H1 (cell line): ENCODE measurements around the gene MICA. TPM values are rescaled to one million over a fixed set of nuclear protein-coding genes. Genes with fewer than 3 reads are reported as not detected.

Source experiments
- EGR1 ChIP-seq: IDR thresholded peaks from 2 replicates; pipeline ENCODE4 v1.6.1; 2011; ENCODE audit warnings: low read depth, low read length, borderline replicate concordance
- FOSL1 ChIP-seq: IDR thresholded peaks from 2 replicates; pipeline ENCODE4 v1.6.1; 2011; ENCODE audit warnings: mild to moderate bottlenecking, low read depth, low read length, moderate library complexity; ENCODE audit not compliant: insufficient read depth
- HDAC2 ChIP-seq, 2 experiments: fragments of 300-600 bp in 1 of 2; sonication (generic) in 1 of 2; IDR thresholded peaks; 2 replicates each; pipeline ENCODE4 v1.6.1; 2011 to 2012; ENCODE audit warnings: low read depth in 2 of 2, low read length in 2 of 2, mild to moderate bottlenecking in 2 of 2, moderate library complexity in 2 of 2, borderline replicate concordance in 1 of 2, inconsistent platforms in 1 of 2
- POLR2A ChIP-seq, 2 experiments: IDR thresholded peaks; 1 replicate in 1 of 2; 2 replicates in 1 of 2; pipeline ENCODE4 v1.6.1; 2011; ENCODE audit warnings: low read depth in 2 of 2, low read length in 2 of 2, mild to moderate bottlenecking in 2 of 2; ENCODE audit errors: control extremely low read depth in 1 of 2
- POLR2AphosphoS5 ChIP-seq: IDR thresholded peaks from 2 replicates; pipeline ENCODE4 v1.6.1; 2011; ENCODE audit warnings: low read depth, low read length
- SIX5 ChIP-seq: IDR thresholded peaks from 2 replicates; pipeline ENCODE4 v1.6.1; 2011; ENCODE audit warnings: mild to moderate bottlenecking, low read depth, low read length
- ZNF274 ChIP-seq: IDR thresholded peaks from 2 replicates; pipeline ENCODE4 v1.7.0; 2012; ENCODE audit warnings: low read length, borderline replicate concordance; ENCODE audit errors: extremely low read depth
- polyA plus RNA-seq, 7 experiments: library from polyadenylated mRNA; depleted of rRNA in 3 of 7; stranded (reverse) in 5 of 7; unstranded in 2 of 7; fragments of >200 nt in 5 of 7; fragments of 200-250 nt in 2 of 7; gene quantifications; 1 replicate in 5 of 7; 2 replicates in 1 of 7; 4 replicates in 1 of 7; pipeline versions ENCODE4 v1.2.1 to v1.2.3, GENCODE V29; 2011 to 2013; ENCODE audit warnings: missing spikeins in 2 of 7, mixed read lengths in 2 of 7
- total RNA-seq: library from RNA; stranded (reverse); fragmentation: NEBNext Ultra II Directional; extraction: Animal tissue kit (Norgen Biotek cat#: 25700); gene quantifications from 2 replicates; pipeline ENCODE4 v1.2.1, GENCODE V29; 2021
- TF ChIP-seq, protein P1 (sequence below): fragments of 300-600 bp; sonication (generic); IDR thresholded peaks from 2 replicates; pipeline ENCODE4 v1.7.1; 2012; ENCODE audit warnings: low read length, moderate library complexity, mild to moderate bottlenecking, inconsistent platforms; ENCODE audit not compliant: insufficient replicate concordance
- TF ChIP-seq, protein P2 (sequence below): IDR thresholded peaks from 2 replicates; pipeline ENCODE4 v1.6.1; 2011; ENCODE audit warnings: low read length, improper control_type of control experiment

The MICA gene
- total and polyA plus RNA-seq, 2 of the 8 experiments (the other 6 are each of a cell fraction or from before 2014, with no cell fraction given) = 12.5 to 16.3 TPM

- TF ChIP-seq, protein P1, sequence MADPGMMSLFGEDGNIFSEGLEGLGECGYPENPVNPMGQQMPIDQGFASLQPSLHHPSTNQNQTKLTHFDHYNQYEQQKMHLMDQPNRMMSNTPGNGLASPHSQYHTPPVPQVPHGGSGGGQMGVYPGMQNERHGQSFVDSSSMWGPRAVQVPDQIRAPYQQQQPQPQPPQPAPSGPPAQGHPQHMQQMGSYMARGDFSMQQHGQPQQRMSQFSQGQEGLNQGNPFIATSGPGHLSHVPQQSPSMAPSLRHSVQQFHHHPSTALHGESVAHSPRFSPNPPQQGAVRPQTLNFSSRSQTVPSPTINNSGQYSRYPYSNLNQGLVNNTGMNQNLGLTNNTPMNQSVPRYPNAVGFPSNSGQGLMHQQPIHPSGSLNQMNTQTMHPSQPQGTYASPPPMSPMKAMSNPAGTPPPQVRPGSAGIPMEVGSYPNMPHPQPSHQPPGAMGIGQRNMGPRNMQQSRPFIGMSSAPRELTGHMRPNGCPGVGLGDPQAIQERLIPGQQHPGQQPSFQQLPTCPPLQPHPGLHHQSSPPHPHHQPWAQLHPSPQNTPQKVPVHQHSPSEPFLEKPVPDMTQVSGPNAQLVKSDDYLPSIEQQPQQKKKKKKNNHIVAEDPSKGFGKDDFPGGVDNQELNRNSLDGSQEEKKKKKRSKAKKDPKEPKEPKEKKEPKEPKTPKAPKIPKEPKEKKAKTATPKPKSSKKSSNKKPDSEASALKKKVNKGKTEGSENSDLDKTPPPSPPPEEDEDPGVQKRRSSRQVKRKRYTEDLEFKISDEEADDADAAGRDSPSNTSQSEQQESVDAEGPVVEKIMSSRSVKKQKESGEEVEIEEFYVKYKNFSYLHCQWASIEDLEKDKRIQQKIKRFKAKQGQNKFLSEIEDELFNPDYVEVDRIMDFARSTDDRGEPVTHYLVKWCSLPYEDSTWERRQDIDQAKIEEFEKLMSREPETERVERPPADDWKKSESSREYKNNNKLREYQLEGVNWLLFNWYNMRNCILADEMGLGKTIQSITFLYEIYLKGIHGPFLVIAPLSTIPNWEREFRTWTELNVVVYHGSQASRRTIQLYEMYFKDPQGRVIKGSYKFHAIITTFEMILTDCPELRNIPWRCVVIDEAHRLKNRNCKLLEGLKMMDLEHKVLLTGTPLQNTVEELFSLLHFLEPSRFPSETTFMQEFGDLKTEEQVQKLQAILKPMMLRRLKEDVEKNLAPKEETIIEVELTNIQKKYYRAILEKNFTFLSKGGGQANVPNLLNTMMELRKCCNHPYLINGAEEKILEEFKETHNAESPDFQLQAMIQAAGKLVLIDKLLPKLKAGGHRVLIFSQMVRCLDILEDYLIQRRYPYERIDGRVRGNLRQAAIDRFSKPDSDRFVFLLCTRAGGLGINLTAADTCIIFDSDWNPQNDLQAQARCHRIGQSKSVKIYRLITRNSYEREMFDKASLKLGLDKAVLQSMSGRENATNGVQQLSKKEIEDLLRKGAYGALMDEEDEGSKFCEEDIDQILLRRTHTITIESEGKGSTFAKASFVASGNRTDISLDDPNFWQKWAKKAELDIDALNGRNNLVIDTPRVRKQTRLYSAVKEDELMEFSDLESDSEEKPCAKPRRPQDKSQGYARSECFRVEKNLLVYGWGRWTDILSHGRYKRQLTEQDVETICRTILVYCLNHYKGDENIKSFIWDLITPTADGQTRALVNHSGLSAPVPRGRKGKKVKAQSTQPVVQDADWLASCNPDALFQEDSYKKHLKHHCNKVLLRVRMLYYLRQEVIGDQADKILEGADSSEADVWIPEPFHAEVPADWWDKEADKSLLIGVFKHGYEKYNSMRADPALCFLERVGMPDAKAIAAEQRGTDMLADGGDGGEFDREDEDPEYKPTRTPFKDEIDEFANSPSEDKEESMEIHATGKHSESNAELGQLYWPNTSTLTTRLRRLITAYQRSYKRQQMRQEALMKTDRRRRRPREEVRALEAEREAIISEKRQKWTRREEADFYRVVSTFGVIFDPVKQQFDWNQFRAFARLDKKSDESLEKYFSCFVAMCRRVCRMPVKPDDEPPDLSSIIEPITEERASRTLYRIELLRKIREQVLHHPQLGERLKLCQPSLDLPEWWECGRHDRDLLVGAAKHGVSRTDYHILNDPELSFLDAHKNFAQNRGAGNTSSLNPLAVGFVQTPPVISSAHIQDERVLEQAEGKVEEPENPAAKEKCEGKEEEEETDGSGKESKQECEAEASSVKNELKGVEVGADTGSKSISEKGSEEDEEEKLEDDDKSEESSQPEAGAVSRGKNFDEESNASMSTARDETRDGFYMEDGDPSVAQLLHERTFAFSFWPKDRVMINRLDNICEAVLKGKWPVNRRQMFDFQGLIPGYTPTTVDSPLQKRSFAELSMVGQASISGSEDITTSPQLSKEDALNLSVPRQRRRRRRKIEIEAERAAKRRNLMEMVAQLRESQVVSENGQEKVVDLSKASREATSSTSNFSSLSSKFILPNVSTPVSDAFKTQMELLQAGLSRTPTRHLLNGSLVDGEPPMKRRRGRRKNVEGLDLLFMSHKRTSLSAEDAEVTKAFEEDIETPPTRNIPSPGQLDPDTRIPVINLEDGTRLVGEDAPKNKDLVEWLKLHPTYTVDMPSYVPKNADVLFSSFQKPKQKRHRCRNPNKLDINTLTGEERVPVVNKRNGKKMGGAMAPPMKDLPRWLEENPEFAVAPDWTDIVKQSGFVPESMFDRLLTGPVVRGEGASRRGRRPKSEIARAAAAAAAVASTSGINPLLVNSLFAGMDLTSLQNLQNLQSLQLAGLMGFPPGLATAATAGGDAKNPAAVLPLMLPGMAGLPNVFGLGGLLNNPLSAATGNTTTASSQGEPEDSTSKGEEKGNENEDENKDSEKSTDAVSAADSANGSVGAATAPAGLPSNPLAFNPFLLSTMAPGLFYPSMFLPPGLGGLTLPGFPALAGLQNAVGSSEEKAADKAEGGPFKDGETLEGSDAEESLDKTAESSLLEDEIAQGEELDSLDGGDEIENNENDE = no peak
- no peak for TF ChIP-seq POLR2A (IDR thresholded peaks at IDR 0.05; ENCODE audit: control extremely low read depth in 1 of 2, low read depth in 2 of 2, low read length in 2 of 2)
- TF ChIP-seq, protein P2, sequence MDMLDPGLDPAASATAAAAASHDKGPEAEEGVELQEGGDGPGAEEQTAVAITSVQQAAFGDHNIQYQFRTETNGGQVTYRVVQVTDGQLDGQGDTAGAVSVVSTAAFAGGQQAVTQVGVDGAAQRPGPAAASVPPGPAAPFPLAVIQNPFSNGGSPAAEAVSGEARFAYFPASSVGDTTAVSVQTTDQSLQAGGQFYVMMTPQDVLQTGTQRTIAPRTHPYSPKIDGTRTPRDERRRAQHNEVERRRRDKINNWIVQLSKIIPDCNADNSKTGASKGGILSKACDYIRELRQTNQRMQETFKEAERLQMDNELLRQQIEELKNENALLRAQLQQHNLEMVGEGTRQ = no peak
- TF ChIP-seq EGR1 = no peak
- TF ChIP-seq SIX5 = no peak
- TF ChIP-seq FOSL1 = no peak
- TF ChIP-seq POLR2AphosphoS5 = no peak
- TF ChIP-seq HDAC2 (IDR thresholded peaks at IDR 0.05; ENCODE audit: borderline replicate concordance in 1 of 2, low read depth in 2 of 2, low read length in 2 of 2) = no peak
- TF ChIP-seq ZNF274 = no peak
Observed at GRCh38 chr6:31423550-31423949, 20.2 kb downstream of the MICA start (continued).
